Stimulated activated CD8-positive, alpha-beta memory T cell treated with anti-CD3 and anti-CD28 coated beads, Interleukin-7, amount 100 ng/mL, for 4 hours (primary cell): ENCODE results near the gene TUBGCP2.

Experiments
- DNase-seq, 2 donors: peaks; one replicate each; pipeline ENCODE4 v3.0.0-alpha.2; 2020; ENCODE audit warnings: low read depth in 2 of 2

The TUBGCP2 gene

GRCh38 chr10:133229265-133230043, 79.2 kb downstream of the TUBGCP2 start:
- DNase-seq, result no peak
